B cell (primary cell): ENCODE results near the gene NFIB. TPM values are rescaled to one million over a fixed set of nuclear protein-coding genes. Genes with fewer than 3 reads are reported as not detected.

Experiments
- ATAC-seq: fragments of 200-7000 bp; cut with Tn5 transposase; one replicate; pipeline ENCODE4 v1.10.0; 2021; ENCODE audit warnings: low read depth, mild to moderate bottlenecking, moderate number of reproducible peaks, moderate library complexity
- CTCF ChIA-PET: fragments of 350-600 bp; sonication (Branson Sonifier 250); formaldehyde crosslinking; loops from one replicate; lab custom pipeline; 2021; ENCODE audit warnings: antibody characterized with exemption, inconsistent platforms; lab: Charles Lee
- POLR2A ChIA-PET: fragments of 350-600 bp; sonication (Branson Sonifier 250); formaldehyde crosslinking; loops from one replicate; lab custom pipeline; 2021; ENCODE audit warnings: antibody characterized with exemption; lab: Charles Lee
- DNase-seq: peaks from one replicate; pipeline ENCODE4 v3.0.0; 2013
- H2AFZ ChIP-seq: 2 replicates; pipeline ENCODE4 v1.6.1; 2012; ENCODE audit warnings: mild to moderate bottlenecking, low read depth, low read length; ENCODE audit not compliant: insufficient read depth, poor library complexity, severe bottlenecking
- H3K27ac ChIP-seq, 2 donors: 1 replicate in 1 of 2; 2 replicates in 1 of 2; pipeline ENCODE4 v1.5.1; 2012 to 2013; ENCODE audit warnings: low read length in 2 of 2, mild to moderate bottlenecking in 2 of 2, moderate library complexity in 1 of 2
- H3K27me3 ChIP-seq, 4 experiments: fragments of 200-600 bp in 1 of 4; sonication (generic) in 1 of 4; replicated peaks in 1 of 4; 1 replicate in 2 of 4; 2 replicates in 2 of 4; pipeline versions ENCODE4 v1.6.1 to v1.7.0; 2013 to 2016; ENCODE audit warnings: low read length in 3 of 4, mild to moderate bottlenecking in 2 of 4, mixed read lengths in 1 of 4, moderate library complexity in 1 of 4; ENCODE audit not compliant: insufficient read depth in 4 of 4, control insufficient read depth in 3 of 4; ENCODE audit errors: control extremely low read depth in 1 of 4
- H3K36me3 ChIP-seq, 2 experiments: replicated peaks in 1 of 2; 1 replicate in 1 of 2; 2 replicates in 1 of 2; pipeline versions ENCODE4 v1.6.1 to v1.7.1; 2013; ENCODE audit warnings: low read length in 1 of 2; ENCODE audit not compliant: insufficient read depth in 2 of 2, control insufficient read depth in 1 of 2; ENCODE audit errors: control extremely low read depth in 1 of 2, extremely low read depth in 1 of 2
- H3K4me1 ChIP-seq, 2 donors: fragments of 200-600 bp in 1 of 2; sonication (generic) in 1 of 2; 1 replicate in 1 of 2; 2 replicates in 1 of 2; pipeline versions ENCODE4 v1.5.1 to v1.6.1; 2013 to 2017; ENCODE audit warnings: low read length in 2 of 2; ENCODE audit not compliant: control insufficient read depth in 2 of 2, insufficient read depth in 2 of 2
- H3K4me2 ChIP-seq: replicated peaks from 2 replicates; pipeline ENCODE3; 2012; ENCODE audit warnings: mild to moderate bottlenecking, low read depth, low read length; ENCODE audit not compliant: poor library complexity, severe bottlenecking
- H3K4me3 ChIP-seq, 5 experiments: fragments of 200-600 bp in 1 of 5; sonication (generic) in 1 of 5; 1 replicate in 3 of 5; 2 replicates in 2 of 5; pipeline versions ENCODE4 v1.5.1 to v1.7.0; 2011 to 2016; ENCODE audit warnings: low read length in 4 of 5, mild to moderate bottlenecking in 4 of 5, low read depth in 2 of 5, control low read depth in 1 of 5, moderate library complexity in 1 of 5; ENCODE audit not compliant: insufficient read depth in 1 of 5; ENCODE audit errors: control extremely low read depth in 1 of 5, extremely low read depth in 1 of 5
- H3K79me2 ChIP-seq: fragments of 200-600 bp; sonication (generic); one replicate; pipeline ENCODE4 v1.6.0; 2016; ENCODE audit warnings: low read length; ENCODE audit not compliant: control insufficient read depth, insufficient read depth
- H3K9ac ChIP-seq: fragments of 200-600 bp; sonication (generic); 2 replicates; pipeline ENCODE4 v1.6.1; 2017; ENCODE audit warnings: mild to moderate bottlenecking, low read length, moderate library complexity
- H3K9me3 ChIP-seq, 3 donors: one replicate each; pipeline versions ENCODE4 v1.6.1 to v1.7.1; 2013; ENCODE audit warnings: low read length in 2 of 3; ENCODE audit not compliant: control insufficient read depth in 2 of 3, insufficient read depth in 1 of 3; ENCODE audit errors: control extremely low read depth in 1 of 3
- H4K20me1 ChIP-seq: 2 replicates; pipeline ENCODE4 v1.6.0; 2012; ENCODE audit warnings: mild to moderate bottlenecking, low read length; ENCODE audit not compliant: insufficient read depth, control insufficient read depth, poor library complexity, severe bottlenecking
- H3K27ac Mint-ChIP-seq: one replicate; pipeline ENCODE4 v1.8.0; 2021; ENCODE audit warnings: mixed read lengths
- H3K27me3 Mint-ChIP-seq: one replicate; pipeline ENCODE4 v1.8.0; 2021; ENCODE audit warnings: mixed read lengths
- H3K4me1 Mint-ChIP-seq: one replicate; pipeline ENCODE4 v1.8.0; 2021; ENCODE audit warnings: mixed read lengths
- H3K4me3 Mint-ChIP-seq: one replicate; pipeline ENCODE4 v1.8.0; 2021; ENCODE audit warnings: mixed read lengths
- H3K9me3 Mint-ChIP-seq: one replicate; pipeline ENCODE4 v1.8.0; 2022; ENCODE audit warnings: mixed read lengths; ENCODE audit not compliant: insufficient read depth
- CTCF ChIP-seq: fragments of 200-600 bp; IDR thresholded peaks from one replicate; pipeline ENCODE4 v1.8.0; 2022; ENCODE audit warnings: antibody characterized with exemption, mild to moderate bottlenecking
- EZH2 ChIP-seq: IDR thresholded peaks from 2 replicates; pipeline ENCODE4 v1.6.1; 2012; ENCODE audit warnings: borderline replicate concordance, low read depth, mild to moderate bottlenecking, moderate library complexity, low read length; ENCODE audit not compliant: insufficient read depth, poor library complexity, severe bottlenecking
- WGBS: methylation state at CpG from one replicate; pipeline ENCODE4 v1.1.5; 2013; ENCODE audit warnings: missing lambda C conversion rate; ENCODE audit not compliant: insufficient coverage; 5-methylcytosine and 5-hydroxymethylcytosine counted together
- intact Hi-C: fragments of 100-400 bp; cut with micrococcal nuclease; formaldehyde crosslinking; loops from one replicate; pipeline ENCODE4 v1.10.0; 2022
- polyA plus RNA-seq: library from polyadenylated mRNA; depleted of rRNA; stranded (reverse); fragments of >200 nt; gene quantifications from 2 replicates; pipeline ENCODE4 v1.2.3, GENCODE V29; 2012
- total RNA-seq, 2 donors: library from RNA; stranded (reverse); fragments of 120-200 nt in 1 of 2; gene quantifications; 1 replicate in 1 of 2; 2 replicates in 1 of 2; pipeline versions ENCODE4 v1.2.3 to v1.2.4, GENCODE V29; 2013 to 2022

The NFIB gene
- total and polyA plus RNA-seq, 2 donors (not counting 1 experiment from before 2014, with no cell fraction given) = not detected

- H3K4me3 Mint-ChIP-seq = no peak overlapping the region
- WGBS = 10% methylated on average over 25 of the region's 37 CpGs
- H3K4me1 Mint-ChIP-seq = peaks cover 8% of the 10 kb centered on the region
- POLR2A ChIA-PET = no interaction called here
- Histone ChIP-seq H3K27ac (no peak overlapping the region), H3K4me1 (peaks cover 16 to 20% of the 10 kb centered on the region in 2 donors), H3K9ac (no peak overlapping the region), H3K9me3 (peaks cover 0 to 38% (median 0%) of the 10 kb centered on the region in 3 donors), H3K79me2 (no peaks in the 10 kb centered on the region), H2AFZ (no peak overlapping the region), H3K27me3 (peaks cover 0 to 77% (median 35%) of the 10 kb centered on the region in 4 experiments), H3K36me3 (no peaks in the 10 kb centered on the region), H3K4me2 (no peak overlapping the region), H3K4me3 (no peak overlapping the region), H4K20me1 (no peaks in the 10 kb centered on the region)
- H3K27me3 Mint-ChIP-seq = peaks cover 44% of the 10 kb centered on the region
- TF ChIP-seq CTCF = no peak
- DNase-seq = peak; percentile 8
- no peaks in the 10 kb centered on the region for H3K9me3 Mint-ChIP-seq
- ATAC-seq = no peak
- intact Hi-C loops = no loop called here
- CTCF ChIA-PET = no interaction called here
- H3K27ac Mint-ChIP-seq = no peak overlapping the region
Observed at GRCh38 chr9:14346811-14347405, 33.0 kb upstream of the NFIB start.

GRCh38 chr9:14346231-14346791 lies 32.4 kb upstream of the NFIB start:
- intact Hi-C loops = no loop called here
- H3K27ac ChIP-seq = no peak overlapping the region
- H3K27me3 ChIP-seq = peaks cover 0 to 79% (median 34%) of the 10 kb centered on the region in 4 experiments
- ATAC-seq (no peak), DNase-seq (peak; percentile 13)
- H3K9ac ChIP-seq = no peak overlapping the region
- no peak overlapping the region for H3K4me2 ChIP-seq
- H3K9me3 Mint-ChIP-seq = no peaks in the 10 kb centered on the region
- no peaks in the 10 kb centered on the region for H3K79me2 ChIP-seq
- H3K4me3 ChIP-seq = no peak overlapping the region
- WGBS = 11% methylated on average over 27 of the region's 35 CpGs
- ChIA-PET POLR2A (no interaction called here), CTCF (no interaction called here)
- no peak overlapping the region for H3K4me3 Mint-ChIP-seq
- peaks cover 8% of the 10 kb centered on the region for H3K4me1 Mint-ChIP-seq
- no peak overlapping the region for H2AFZ ChIP-seq
- H3K27ac Mint-ChIP-seq = no peak overlapping the region
- TF ChIP-seq CTCF (no peak), EZH2 (no peak)
- no peaks in the 10 kb centered on the region for H3K36me3 ChIP-seq
- peaks cover 38% of the 10 kb centered on the region for H3K27me3 Mint-ChIP-seq
- peaks cover 0 to 41% (median 0%) of the 10 kb centered on the region in 3 donors for H3K9me3 ChIP-seq
- H3K4me1 ChIP-seq = peaks cover 16 to 20% of the 10 kb centered on the region in 2 donors
- H4K20me1 ChIP-seq = no peaks in the 10 kb centered on the region
